BE2C (cell line): Measurements from ENCODE around the gene TBC1D21.
A peak's percentile ranks its signal among the peaks of the same experiment; 100 is the strongest.

ENCODE experiments used
- DNase-seq: peaks from one replicate; pipeline ENCODE4 v3.0.0-alpha.2; 2020
- H3K27me3 ChIP-seq: fragments of 250-450 bp; sonication (Bioruptor Pico); 2 replicates; pipeline ENCODE4 v1.5.1; 2020; ENCODE audit warnings: mild to moderate bottlenecking
- H3K36me3 ChIP-seq: fragments of 250-450 bp; sonication (Bioruptor Pico); 2 replicates; pipeline ENCODE4 v1.5.1; 2020; ENCODE audit warnings: mild to moderate bottlenecking
- H3K4me1 ChIP-seq: fragments of 250-450 bp; sonication (Bioruptor Pico); 2 replicates; pipeline ENCODE4 v1.5.1; 2020
- H3K4me3 ChIP-seq: 2 replicates; pipeline ENCODE4 v1.5.1; 2011; ENCODE audit warnings: low read depth, low read length
- H3K9me3 ChIP-seq: fragments of 250-450 bp; sonication (Bioruptor Pico); 2 replicates; pipeline ENCODE4 v1.5.1; 2020
- TF ChIP-seq, protein P1 (sequence below): IDR thresholded peaks from 2 replicates; pipeline ENCODE4 v1.5.1; 2012; ENCODE audit warnings: mild to moderate bottlenecking, low read depth, low read length

The TBC1D21 gene

DNA sequence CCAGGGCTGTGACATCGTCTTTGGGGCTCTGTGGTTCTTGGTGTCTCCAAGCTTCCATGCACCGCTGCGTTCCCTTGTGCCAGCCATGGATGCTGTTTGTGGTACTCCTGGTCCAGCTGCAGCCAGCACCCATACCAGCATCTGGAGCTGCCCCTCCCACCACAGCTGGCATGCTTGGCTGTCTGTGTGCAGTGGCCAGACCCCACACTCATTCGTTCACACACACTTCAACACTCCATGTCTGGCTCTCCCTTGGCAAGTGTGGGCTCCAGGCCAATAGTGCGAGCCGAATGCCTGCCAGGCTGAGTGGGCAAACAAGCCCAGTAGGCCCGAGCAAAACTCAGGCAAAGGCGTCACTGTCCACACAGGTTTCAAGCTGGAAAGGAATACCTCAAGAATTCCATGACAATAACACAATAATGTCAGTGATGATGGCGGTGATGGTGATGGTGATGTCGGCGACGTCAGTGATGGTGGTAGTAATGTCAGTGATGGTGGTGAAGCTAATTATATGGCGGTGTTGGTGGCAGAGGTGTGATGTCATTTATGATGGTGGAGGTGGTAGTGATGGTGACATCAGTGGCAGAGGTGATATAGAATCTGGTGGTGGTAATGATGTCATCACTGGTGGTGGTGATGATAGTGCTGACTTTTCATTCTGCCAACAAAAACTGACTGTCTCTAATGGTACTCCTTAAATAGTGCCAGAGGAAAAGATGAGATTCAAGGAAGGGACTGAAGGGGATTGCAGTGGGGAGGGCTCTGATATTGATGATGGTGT, 19.3 kb downstream of the TBC1D21 start:
- Histone ChIP-seq H3K4me1 (peaks cover 8% of the 10 kb centered on the region; the same call in 1 of the 2 replicates), H3K36me3 (no peaks in the 10 kb centered on the region), H3K27me3 (no peaks in the 10 kb centered on the region), H3K4me3 (no peak overlapping the region), H3K9me3 (no peaks in the 10 kb centered on the region)
- no peak for DNase-seq
- TF ChIP-seq, protein P1, sequence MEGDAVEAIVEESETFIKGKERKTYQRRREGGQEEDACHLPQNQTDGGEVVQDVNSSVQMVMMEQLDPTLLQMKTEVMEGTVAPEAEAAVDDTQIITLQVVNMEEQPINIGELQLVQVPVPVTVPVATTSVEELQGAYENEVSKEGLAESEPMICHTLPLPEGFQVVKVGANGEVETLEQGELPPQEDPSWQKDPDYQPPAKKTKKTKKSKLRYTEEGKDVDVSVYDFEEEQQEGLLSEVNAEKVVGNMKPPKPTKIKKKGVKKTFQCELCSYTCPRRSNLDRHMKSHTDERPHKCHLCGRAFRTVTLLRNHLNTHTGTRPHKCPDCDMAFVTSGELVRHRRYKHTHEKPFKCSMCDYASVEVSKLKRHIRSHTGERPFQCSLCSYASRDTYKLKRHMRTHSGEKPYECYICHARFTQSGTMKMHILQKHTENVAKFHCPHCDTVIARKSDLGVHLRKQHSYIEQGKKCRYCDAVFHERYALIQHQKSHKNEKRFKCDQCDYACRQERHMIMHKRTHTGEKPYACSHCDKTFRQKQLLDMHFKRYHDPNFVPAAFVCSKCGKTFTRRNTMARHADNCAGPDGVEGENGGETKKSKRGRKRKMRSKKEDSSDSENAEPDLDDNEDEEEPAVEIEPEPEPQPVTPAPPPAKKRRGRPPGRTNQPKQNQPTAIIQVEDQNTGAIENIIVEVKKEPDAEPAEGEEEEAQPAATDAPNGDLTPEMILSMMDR: no peak

DNA sequence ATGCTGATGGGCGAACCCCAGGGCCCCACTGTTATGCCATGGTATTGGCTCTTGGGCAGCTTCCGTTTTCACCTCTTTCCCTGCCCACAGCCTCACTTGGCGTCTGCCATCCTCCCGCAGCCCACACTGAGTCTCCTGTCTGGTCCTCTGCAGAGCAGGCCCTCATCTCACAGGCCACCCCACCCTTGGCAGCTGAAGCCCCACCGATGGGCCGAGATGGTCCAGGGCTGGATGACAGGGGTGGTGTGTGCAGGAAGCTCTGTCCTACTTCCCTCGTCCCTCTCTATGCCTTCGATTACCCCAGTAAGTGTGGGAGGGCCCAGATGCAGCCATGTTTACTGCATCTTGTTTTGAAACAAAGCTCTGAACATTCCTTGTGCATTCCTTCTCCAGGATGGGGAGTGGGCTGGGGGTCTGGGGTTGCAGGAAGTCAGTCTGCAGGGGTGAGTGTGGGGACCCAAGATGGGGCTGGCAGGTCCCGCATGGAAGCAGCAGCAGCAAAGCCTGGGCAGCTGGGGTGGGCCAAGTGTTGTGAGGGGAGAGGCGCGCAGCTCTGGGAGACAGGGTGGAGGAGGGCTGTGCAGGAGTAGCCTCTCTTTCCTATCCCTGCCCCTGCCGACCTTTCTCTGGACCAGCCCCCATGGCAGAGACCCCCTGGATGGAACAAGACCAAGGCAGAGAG, 20.9 kb downstream of the TBC1D21 start:
- TF ChIP-seq, protein P1: no peak
- H3K36me3 ChIP-seq: no peaks in the 10 kb centered on the region
- H3K9me3 ChIP-seq: no peaks in the 10 kb centered on the region
- DNase-seq: no peak
- H3K4me3 ChIP-seq: no peak overlapping the region
- no peaks in the 10 kb centered on the region for H3K27me3 ChIP-seq
- peaks cover 5% of the 10 kb centered on the region; the same call in 1 of the 2 replicates for H3K4me1 ChIP-seq

DNA sequence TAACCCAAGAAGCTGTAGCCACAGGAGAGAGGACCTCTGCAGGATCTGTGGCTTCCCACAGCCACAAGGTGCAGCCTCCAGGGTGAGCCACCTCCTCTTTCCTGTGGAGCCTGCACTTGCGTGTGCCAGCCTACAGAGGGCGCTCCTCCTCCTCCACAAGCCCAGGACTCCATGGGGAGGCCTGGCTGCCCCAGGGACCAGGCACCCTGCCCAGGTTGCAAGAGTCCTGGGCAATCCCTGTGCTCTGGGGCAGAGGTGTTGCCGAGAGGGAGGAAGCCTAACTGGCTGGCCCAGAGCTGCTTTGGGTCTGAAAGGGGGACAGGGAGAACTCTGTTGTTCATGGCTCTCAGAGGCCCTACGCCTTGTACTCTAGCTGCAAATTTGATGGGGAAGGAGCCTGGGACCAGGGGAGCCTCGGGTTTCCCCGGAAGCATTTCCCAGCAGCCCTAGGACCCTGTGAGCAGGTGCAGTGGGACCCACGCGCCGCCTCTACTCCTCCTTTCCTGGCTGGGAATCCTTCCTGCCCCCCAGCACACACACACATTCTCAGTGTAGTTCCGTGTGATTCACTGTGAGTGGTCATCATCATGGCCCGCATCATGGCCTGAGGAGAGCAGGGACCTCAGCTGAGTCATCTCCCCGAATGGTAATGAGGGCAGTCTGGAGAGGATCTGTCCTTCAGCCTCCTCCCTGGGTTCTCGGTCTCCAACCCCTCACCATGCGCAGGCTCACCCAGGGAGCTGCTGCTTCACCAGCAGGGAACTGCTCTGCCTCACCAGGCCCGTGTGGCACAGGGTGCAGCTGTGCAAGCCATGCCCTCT, 24.3 kb downstream of the TBC1D21 start:
- Histone ChIP-seq H3K4me3 (no peak overlapping the region), H3K9me3 (no peaks in the 10 kb centered on the region), H3K27me3 (no peaks in the 10 kb centered on the region), H3K4me1 (no peaks in the 10 kb centered on the region), H3K36me3 (no peaks in the 10 kb centered on the region)
- DNase-seq: peak; percentile 70
- TF ChIP-seq, protein P1: peak; percentile 98

DNA sequence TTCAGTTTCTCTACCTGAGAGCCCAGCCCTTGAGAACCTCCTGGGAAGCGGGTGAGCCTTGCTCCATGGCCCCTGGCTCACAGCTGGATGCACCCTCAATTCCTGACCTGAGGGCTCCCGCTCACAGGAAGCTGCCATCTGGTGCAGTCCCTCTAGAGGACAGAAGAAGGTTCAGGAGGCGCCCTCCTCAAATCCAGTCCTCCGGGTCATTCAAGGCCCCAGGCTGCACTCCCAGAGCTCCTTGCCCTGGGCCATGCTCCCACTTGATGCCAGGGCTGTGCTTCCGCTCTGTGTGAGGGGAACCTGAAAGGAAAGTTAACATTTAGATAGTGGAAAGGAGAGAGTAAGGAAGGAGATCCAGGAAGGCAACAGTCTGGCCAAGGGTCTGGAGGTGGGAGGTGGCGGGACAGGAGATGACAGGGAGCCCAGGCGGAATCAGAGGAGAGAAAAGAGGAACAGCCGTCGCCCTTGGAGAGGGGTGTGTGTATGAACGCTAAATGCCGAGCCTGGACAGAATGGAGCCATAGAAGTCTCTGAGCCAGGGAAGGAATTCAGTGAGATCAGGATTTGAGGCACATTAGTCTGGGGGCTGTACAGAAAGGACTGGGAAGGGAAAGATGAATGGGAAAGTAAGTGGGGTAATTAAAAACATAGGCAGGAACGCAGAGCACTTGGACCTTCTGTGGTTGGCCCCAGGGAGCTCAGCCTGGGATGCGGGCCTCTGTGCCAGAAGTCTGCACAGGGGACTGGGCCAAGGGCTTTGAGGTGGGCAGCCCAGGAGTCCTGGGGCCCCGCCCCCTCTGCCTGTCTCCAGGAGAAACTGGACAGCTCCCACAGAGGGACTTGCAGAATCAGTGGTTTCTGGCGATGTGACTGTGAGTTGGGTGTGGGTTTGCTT, 26.1 kb downstream of the TBC1D21 start:
- Histone ChIP-seq H3K4me1 (no peaks in the 10 kb centered on the region), H3K4me3 (no peak overlapping the region), H3K9me3 (no peaks in the 10 kb centered on the region), H3K27me3 (no peaks in the 10 kb centered on the region), H3K36me3 (no peaks in the 10 kb centered on the region)
- TF ChIP-seq, protein P1: no peak
- no peak for DNase-seq

DNA sequence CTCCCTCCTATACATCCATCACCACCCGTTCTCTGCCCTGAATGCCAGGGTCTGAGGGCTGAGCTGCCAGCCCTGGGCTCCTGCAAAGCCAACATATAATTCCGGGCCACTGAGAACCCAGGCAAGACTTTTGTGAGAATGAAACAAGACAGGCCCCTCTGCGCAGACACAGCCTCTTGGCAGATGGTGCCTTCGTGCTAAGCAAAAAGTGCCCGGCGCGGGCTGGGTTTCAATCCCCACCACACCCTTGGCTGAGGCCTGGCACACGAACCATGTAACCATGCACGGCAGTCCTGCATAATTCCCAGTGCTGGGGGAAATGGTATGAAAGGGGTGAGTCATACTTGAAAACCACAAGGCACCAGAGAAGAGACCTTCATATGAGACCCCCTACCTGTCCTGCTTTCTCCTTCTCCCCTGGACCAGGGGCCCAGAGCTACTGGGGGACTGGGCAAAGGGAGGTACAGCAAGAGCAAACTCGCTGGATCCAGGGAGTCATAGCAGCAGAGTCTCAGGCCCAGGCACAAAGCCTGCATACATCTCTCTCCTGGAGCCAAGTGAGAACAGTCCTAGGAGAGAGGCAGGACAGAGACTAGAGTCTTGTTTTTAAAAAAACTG, 26.8 kb downstream of the TBC1D21 start:
- Histone ChIP-seq H3K36me3 (no peaks in the 10 kb centered on the region), H3K4me1 (no peaks in the 10 kb centered on the region), H3K9me3 (no peaks in the 10 kb centered on the region), H3K4me3 (no peak overlapping the region), H3K27me3 (no peaks in the 10 kb centered on the region)
- TF ChIP-seq, protein P1: no peak
- DNase-seq: no peak
